ENCODE results near the gene FBXW8.

Gene FBXW8

GRCh38 chr12:116929885-116930284 is 19.1 kb downstream of the FBXW8 start:
- H3K9me3 ChIP-seq (ENCODE audit: control insufficient read depth, low read length) = no peaks in the 10 kb centered on the region
- no peak overlapping the region for H3K9ac ChIP-seq (ENCODE audit: low read length)
- DNase-seq (ENCODE audit: low read depth) = no peak
- peaks cover 24% of the 10 kb centered on the region for H3K36me3 ChIP-seq (ENCODE audit: control insufficient read depth, insufficient read depth, low read length, severe bottlenecking)
- H3K4me3 ChIP-seq (ENCODE audit: low read length) = no peak overlapping the region
- H3K4me1 ChIP-seq (ENCODE audit: control insufficient read depth, insufficient read depth, low read length) = peaks cover 33% of the 10 kb centered on the region
- no peaks in the 10 kb centered on the region for H3K27me3 ChIP-seq (replicated peaks; ENCODE audit: control insufficient read depth, insufficient read depth, low read length)

GRCh38 chr12:116931665-116932064 is 20.9 kb downstream of the FBXW8 start:
- Histone ChIP-seq H3K4me3 (ENCODE audit: low read length) (no peak overlapping the region), H3K27me3 (replicated peaks; ENCODE audit: control insufficient read depth, insufficient read depth, low read length) (no peaks in the 10 kb centered on the region), H3K36me3 (ENCODE audit: control insufficient read depth, insufficient read depth, low read length, severe bottlenecking) (peaks cover 28% of the 10 kb centered on the region), H3K9me3 (ENCODE audit: control insufficient read depth, low read length) (no peaks in the 10 kb centered on the region), H3K9ac (ENCODE audit: low read length) (no peak overlapping the region), H3K4me1 (ENCODE audit: control insufficient read depth, insufficient read depth, low read length) (peaks cover 15% of the 10 kb centered on the region)
- no peak for DNase-seq (ENCODE audit: low read depth)

GRCh38 chr12:116933091-116933490 is 22.3 kb downstream of the FBXW8 start:
- Histone ChIP-seq H3K4me3 (ENCODE audit: low read length) (no peak overlapping the region), H3K36me3 (ENCODE audit: control insufficient read depth, insufficient read depth, low read length, severe bottlenecking) (peaks cover 27% of the 10 kb centered on the region), H3K9me3 (ENCODE audit: control insufficient read depth, low read length) (no peaks in the 10 kb centered on the region), H3K9ac (ENCODE audit: low read length) (no peak overlapping the region), H3K4me1 (ENCODE audit: control insufficient read depth, insufficient read depth, low read length) (peaks cover 7% of the 10 kb centered on the region), H3K27me3 (replicated peaks; ENCODE audit: control insufficient read depth, insufficient read depth, low read length) (no peaks in the 10 kb centered on the region)
- no peak for DNase-seq (ENCODE audit: low read depth)

- no peak overlapping the region for H3K9ac ChIP-seq (ENCODE audit: low read length)
- H3K36me3 ChIP-seq (ENCODE audit: control insufficient read depth, insufficient read depth, low read length, severe bottlenecking) = peaks cover 21% of the 10 kb centered on the region
- H3K4me3 ChIP-seq (ENCODE audit: low read length) = no peak overlapping the region
- no peak for DNase-seq (ENCODE audit: low read depth)
- no peaks in the 10 kb centered on the region for H3K9me3 ChIP-seq (ENCODE audit: control insufficient read depth, low read length)
- no peaks in the 10 kb centered on the region for H3K27me3 ChIP-seq (replicated peaks; ENCODE audit: control insufficient read depth, insufficient read depth, low read length)
- peaks cover 7% of the 10 kb centered on the region for H3K4me1 ChIP-seq (ENCODE audit: control insufficient read depth, insufficient read depth, low read length)
Measured at GRCh38 chr12:116933512-116934246, 22.9 kb downstream of the FBXW8 start.

DNA sequence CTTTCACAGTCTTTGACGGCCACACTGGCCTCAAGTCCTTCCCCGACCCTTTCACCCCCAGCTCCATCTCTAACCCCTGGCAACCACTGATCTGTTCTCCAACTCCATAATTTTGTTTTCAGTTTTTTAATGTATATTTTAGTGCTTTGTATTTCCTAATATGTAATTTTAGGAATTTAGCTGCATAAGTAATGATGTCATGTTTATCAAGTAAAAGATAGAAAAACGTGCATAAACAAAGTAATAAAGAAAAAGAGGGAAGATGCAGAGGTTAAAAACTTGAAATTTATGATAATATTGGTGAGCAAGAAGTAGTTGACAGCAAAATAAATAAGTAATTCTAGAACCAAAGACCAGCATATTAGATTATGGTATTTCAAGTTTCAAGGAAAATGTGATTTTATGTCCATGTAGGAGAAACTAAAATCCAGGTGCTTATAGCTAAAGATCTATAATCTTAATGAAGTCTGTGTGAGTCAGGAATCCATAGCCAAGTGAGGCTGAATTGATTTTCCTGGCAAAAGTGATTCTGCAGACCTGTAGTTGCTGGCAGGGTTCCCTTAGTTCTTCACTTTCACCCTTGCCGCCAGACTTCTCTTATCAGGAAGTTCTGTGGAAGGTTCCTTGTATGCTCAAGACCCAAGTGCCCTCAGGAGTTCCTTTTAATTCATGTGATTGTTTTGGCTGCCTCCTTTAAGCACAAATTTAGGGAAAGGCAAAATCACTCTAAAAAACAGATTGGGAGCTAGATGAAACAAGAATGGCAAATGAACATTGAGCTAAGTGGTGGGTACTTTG is 24.4 kb downstream of the FBXW8 start:
- H3K27me3 ChIP-seq (replicated peaks; ENCODE audit: control insufficient read depth, insufficient read depth, low read length) = no peaks in the 10 kb centered on the region
- peaks cover 9% of the 10 kb centered on the region for H3K36me3 ChIP-seq (ENCODE audit: control insufficient read depth, insufficient read depth, low read length, severe bottlenecking)
- DNase-seq (ENCODE audit: low read depth) = no peak
- H3K9me3 ChIP-seq (ENCODE audit: control insufficient read depth, low read length) = no peaks in the 10 kb centered on the region
- no peak overlapping the region for H3K4me3 ChIP-seq (ENCODE audit: low read length)
- H3K9ac ChIP-seq (ENCODE audit: low read length) = no peak overlapping the region
- H3K4me1 ChIP-seq (ENCODE audit: control insufficient read depth, insufficient read depth, low read length) = peaks cover 7% of the 10 kb centered on the region

DNA sequence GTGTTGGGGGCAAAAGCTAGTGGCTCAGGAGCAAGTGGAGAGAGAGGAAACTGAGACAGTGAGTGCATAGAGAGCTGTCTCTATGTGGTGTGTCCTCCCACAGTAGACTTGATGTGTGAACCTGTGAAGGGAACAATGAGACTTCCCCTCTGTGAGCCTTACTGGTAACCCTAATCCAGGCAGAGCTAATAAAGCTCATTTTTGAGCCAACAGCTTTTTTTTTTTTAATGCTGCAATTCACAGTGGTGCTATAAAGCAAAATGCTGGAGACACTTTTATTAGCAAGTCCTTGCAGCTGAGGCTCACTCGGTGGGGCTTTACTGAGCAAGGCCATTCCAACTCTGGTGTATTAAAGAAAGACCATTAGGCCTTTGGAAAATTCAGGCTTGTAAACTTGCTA is 26.9 kb downstream of the FBXW8 start:
- peaks cover 7% of the 10 kb centered on the region for H3K36me3 ChIP-seq (ENCODE audit: control insufficient read depth, insufficient read depth, low read length, severe bottlenecking)
- H3K27me3 ChIP-seq (replicated peaks; ENCODE audit: control insufficient read depth, insufficient read depth, low read length) = no peaks in the 10 kb centered on the region
- no peak for DNase-seq (ENCODE audit: low read depth)
- no peak overlapping the region for H3K9ac ChIP-seq (ENCODE audit: low read length)
- peaks cover 7% of the 10 kb centered on the region for H3K4me1 ChIP-seq (ENCODE audit: control insufficient read depth, insufficient read depth, low read length)
- no peaks in the 10 kb centered on the region for H3K9me3 ChIP-seq (ENCODE audit: control insufficient read depth, low read length)
- H3K4me3 ChIP-seq (ENCODE audit: low read length) = no peak overlapping the region

DNA sequence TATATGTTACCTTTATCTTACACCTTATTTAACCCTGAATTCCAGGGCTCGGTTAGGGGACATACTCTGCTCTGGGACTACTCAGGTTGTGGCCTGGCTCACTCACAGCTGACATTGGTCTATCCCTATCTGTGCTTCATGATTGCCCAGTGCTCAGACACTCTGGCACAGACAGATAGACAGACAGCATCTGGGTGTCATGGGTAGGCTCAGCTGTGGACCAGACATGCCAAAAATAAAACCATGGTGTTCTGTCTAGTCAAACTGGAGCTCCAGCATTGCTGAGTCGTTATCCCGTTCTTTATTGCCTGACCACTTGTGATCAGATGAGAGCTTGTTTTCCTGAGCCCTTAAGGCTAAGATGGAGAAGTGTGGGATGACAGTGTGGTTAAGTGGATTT is 29.0 kb downstream of the FBXW8 start:
- no peak overlapping the region for H3K9ac ChIP-seq (ENCODE audit: low read length)
- no peaks in the 10 kb centered on the region for H3K27me3 ChIP-seq (replicated peaks; ENCODE audit: control insufficient read depth, insufficient read depth, low read length)
- H3K4me3 ChIP-seq (ENCODE audit: low read length) = no peak overlapping the region
- no peak for DNase-seq (ENCODE audit: low read depth)
- H3K9me3 ChIP-seq (ENCODE audit: control insufficient read depth, low read length) = no peaks in the 10 kb centered on the region
- peaks cover 11% of the 10 kb centered on the region for H3K4me1 ChIP-seq (ENCODE audit: control insufficient read depth, insufficient read depth, low read length)
- peaks cover 8% of the 10 kb centered on the region for H3K36me3 ChIP-seq (ENCODE audit: control insufficient read depth, insufficient read depth, low read length, severe bottlenecking)

- no peak overlapping the region for H3K9ac ChIP-seq (ENCODE audit: low read length)
- H3K4me3 ChIP-seq (ENCODE audit: low read length) = no peak overlapping the region
- no peaks in the 10 kb centered on the region for H3K27me3 ChIP-seq (replicated peaks; ENCODE audit: control insufficient read depth, insufficient read depth, low read length)
- DNase-seq (ENCODE audit: low read depth) = no peak
- peaks cover 19% of the 10 kb centered on the region for H3K36me3 ChIP-seq (ENCODE audit: control insufficient read depth, insufficient read depth, low read length, severe bottlenecking)
- H3K4me1 ChIP-seq (ENCODE audit: control insufficient read depth, insufficient read depth, low read length) = peaks cover 11% of the 10 kb centered on the region
- no peaks in the 10 kb centered on the region for H3K9me3 ChIP-seq (ENCODE audit: control insufficient read depth, low read length)
Measured at GRCh38 chr12:116941188-116941587, 30.4 kb downstream of the FBXW8 start.

- H3K4me1 ChIP-seq (ENCODE audit: control insufficient read depth, insufficient read depth, low read length) = peaks cover 11% of the 10 kb centered on the region
- H3K27me3 ChIP-seq (replicated peaks; ENCODE audit: control insufficient read depth, insufficient read depth, low read length) = no peaks in the 10 kb centered on the region
- H3K9me3 ChIP-seq (ENCODE audit: control insufficient read depth, low read length) = no peaks in the 10 kb centered on the region
- H3K9ac ChIP-seq (ENCODE audit: low read length) = no peak overlapping the region
- peak overlapping the region; percentile 20 for H3K4me3 ChIP-seq (ENCODE audit: low read length)
- peaks cover 31% of the 10 kb centered on the region for H3K36me3 ChIP-seq (ENCODE audit: control insufficient read depth, insufficient read depth, low read length, severe bottlenecking)
- no peak for DNase-seq (ENCODE audit: low read depth)
Measured at GRCh38 chr12:116943419-116944372, 32.9 kb downstream of the FBXW8 start.

DNA sequence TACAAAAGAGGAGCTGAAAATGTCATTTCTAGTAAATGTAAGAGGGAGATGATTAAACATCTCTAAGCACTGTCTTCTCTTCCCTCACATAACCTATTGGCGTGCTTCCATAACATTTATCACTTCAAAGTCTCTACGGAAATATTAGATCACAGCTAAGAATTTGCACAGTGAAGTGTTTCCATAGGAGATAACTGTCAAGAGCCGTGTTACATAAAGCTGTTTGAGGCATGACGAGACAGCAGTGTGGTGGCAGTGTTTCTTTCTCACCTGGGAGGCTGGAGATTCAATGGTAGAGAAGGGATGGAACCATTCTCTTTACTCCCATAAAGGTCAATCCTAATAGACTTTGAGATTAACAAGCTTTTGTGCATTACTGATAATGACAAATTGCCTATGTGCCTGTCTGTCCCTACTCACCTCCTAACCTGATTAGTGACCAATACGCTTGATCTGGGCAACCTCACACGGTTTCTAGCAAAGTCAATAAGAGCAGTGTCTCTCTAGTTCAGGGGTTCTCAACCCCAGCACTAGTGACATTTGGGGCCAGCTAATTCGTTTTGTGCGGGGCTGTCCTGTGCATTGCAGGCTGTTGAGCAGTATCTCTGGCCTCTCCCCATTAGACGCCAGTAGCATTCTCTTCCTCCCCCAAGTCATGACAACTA is 35.3 kb downstream of the FBXW8 start:
- Histone ChIP-seq H3K27me3 (replicated peaks; ENCODE audit: control insufficient read depth, insufficient read depth, low read length) (no peaks in the 10 kb centered on the region), H3K9ac (ENCODE audit: low read length) (no peak overlapping the region), H3K4me3 (ENCODE audit: low read length) (no peak overlapping the region), H3K36me3 (ENCODE audit: control insufficient read depth, insufficient read depth, low read length, severe bottlenecking) (peaks cover 49% of the 10 kb centered on the region), H3K9me3 (ENCODE audit: control insufficient read depth, low read length) (no peaks in the 10 kb centered on the region), H3K4me1 (ENCODE audit: control insufficient read depth, insufficient read depth, low read length) (peaks cover 11% of the 10 kb centered on the region)
- no peak for DNase-seq (ENCODE audit: low read depth)
